ENCODE data around the gene ARHGAP24. TPM values are rescaled to one million over a fixed set of nuclear protein-coding genes. Genes with fewer than 3 reads are reported as not detected.

The ARHGAP24 gene
- total and polyA plus RNA-seq, 2 donors (not counting 3 experiments of a cell fraction or from before 2014, with no cell fraction given) = 52.1 to 79.4 TPM

- Histone ChIP-seq H3K27ac (ENCODE audit: insufficient read depth, low read depth, low read length) (no peak overlapping the region), H3K4me1 (ENCODE audit: control insufficient read depth, extremely low read depth, insufficient read depth, low read length) (peaks cover 20% of the 10 kb centered on the region), H4K20me1 (replicated peaks; ENCODE audit: control insufficient read depth, extremely low read depth, insufficient read depth, low read length) (no peaks in the 10 kb centered on the region), H3K9me1 (replicated peaks; ENCODE audit: control insufficient read depth, extremely low read depth, insufficient read depth, low read length) (no peaks in the 10 kb centered on the region), H3K79me2 (ENCODE audit: control insufficient read depth, insufficient read depth, low read length) (peaks cover 97% of the 10 kb centered on the region), H3K27me3 (ENCODE audit: control insufficient read depth in 2 of 2, insufficient read depth in 2 of 2, low read length in 2 of 2) (no peaks in the 10 kb centered on the region), H2AFZ (ENCODE audit: low read depth, low read length) (no peak overlapping the region), H3K9me3 (replicated peaks; ENCODE audit: control insufficient read depth, insufficient read depth, low read length) (no peaks in the 10 kb centered on the region), H3K36me3 (ENCODE audit: control insufficient read depth in 2 of 2, extremely low read depth in 1 of 2, insufficient read depth in 2 of 2, low read length in 2 of 2) (no peaks in the 10 kb centered on the region), H3K9ac (replicated peaks; ENCODE audit: extremely low read depth, insufficient read depth, low read length) (no peak overlapping the region), H3K4me2 (ENCODE audit: insufficient read depth, low read length) (no peak overlapping the region), H3K4me3 (replicated peaks in 1 of 3; ENCODE audit: insufficient read depth in 1 of 3, low read depth in 1 of 3, low read length in 3 of 3) (no peak overlapping the region)
- TF ChIP-seq JUN (IDR thresholded peaks at IDR 0.05; ENCODE audit: borderline replicate concordance, insufficient read depth, insufficient read length, low read depth) (no peak), POLR2A (IDR thresholded peaks at IDR 0.05; ENCODE audit: low read depth, low read length) (no peak), EZH2 (IDR thresholded peaks at IDR 0.05; ENCODE audit: borderline replicate concordance, low read depth, low read length, severe bottlenecking) (no peak), MAX (IDR thresholded peaks at IDR 0.05; ENCODE audit: insufficient read depth, insufficient read length) (no peak), GATA2 (IDR thresholded peaks at IDR 0.05; ENCODE audit: insufficient read depth, insufficient read length, low read depth, low read length) (no peak), MYC (IDR thresholded peaks at IDR 0.05; ENCODE audit: low read depth, low read length) (no peak), POLR2AphosphoS5 (IDR thresholded peaks at IDR 0.05; ENCODE audit: insufficient read depth, low read depth, low read length) (no peak), FOS (IDR thresholded peaks at IDR 0.05; ENCODE audit: borderline replicate concordance, insufficient read depth, low read length) (no peak)
- TF ChIP-seq, protein P1, sequence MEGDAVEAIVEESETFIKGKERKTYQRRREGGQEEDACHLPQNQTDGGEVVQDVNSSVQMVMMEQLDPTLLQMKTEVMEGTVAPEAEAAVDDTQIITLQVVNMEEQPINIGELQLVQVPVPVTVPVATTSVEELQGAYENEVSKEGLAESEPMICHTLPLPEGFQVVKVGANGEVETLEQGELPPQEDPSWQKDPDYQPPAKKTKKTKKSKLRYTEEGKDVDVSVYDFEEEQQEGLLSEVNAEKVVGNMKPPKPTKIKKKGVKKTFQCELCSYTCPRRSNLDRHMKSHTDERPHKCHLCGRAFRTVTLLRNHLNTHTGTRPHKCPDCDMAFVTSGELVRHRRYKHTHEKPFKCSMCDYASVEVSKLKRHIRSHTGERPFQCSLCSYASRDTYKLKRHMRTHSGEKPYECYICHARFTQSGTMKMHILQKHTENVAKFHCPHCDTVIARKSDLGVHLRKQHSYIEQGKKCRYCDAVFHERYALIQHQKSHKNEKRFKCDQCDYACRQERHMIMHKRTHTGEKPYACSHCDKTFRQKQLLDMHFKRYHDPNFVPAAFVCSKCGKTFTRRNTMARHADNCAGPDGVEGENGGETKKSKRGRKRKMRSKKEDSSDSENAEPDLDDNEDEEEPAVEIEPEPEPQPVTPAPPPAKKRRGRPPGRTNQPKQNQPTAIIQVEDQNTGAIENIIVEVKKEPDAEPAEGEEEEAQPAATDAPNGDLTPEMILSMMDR (IDR thresholded peaks at IDR 0.05; ENCODE audit: extremely low read depth in 1 of 2, insufficient read depth in 1 of 2, low read depth in 1 of 2, low read length in 2 of 2) = no peak
- CTCF ChIA-PET = interaction anchor here (0.9 to 1.3 kb wide), 3 partner anchors 13 to 133 kb away, joined by 3 to 6 read pairs (median 3); no protein-coding TSS in a partner anchor
- DNase-seq (ENCODE audit: low read depth, low spot score) = no peak
- BruUV-seq (replicated peaks) = no TSS peak
- intact Hi-C loops (cut with micrococcal nuclease) (no loop called here), dilution Hi-C loops (cut with MboI; ENCODE audit: extremely low pct_ligation_motif_present, low sequenced_read_pairs) (no loop called here)
- no peak for FAIRE-seq
- POLR2A ChIA-PET = no interaction called here
Measured at GRCh38 chr4:85836588-85837438, 361.9 kb downstream of the ARHGAP24 start.

Measured in endothelial cell of umbilical vein (primary cell).